DND-41 (cell line): Measurements from ENCODE around the gene HRH1.

Experiments used
- ATAC-seq: fragments of 200-7000 bp; cut with Tn5 transposase; 3 replicates; pipeline ENCODE4 v1.9.1; 2021; ENCODE audit warnings: low read depth; ENCODE audit not compliant: insufficient read depth
- DNase-seq: peaks from one replicate; pipeline ENCODE4 v3.0.0-alpha.2; 2020
- H2AFZ ChIP-seq: 2 replicates; pipeline ENCODE4 v1.6.0; 2012; ENCODE audit warnings: low read depth, low read length
- H3K27ac ChIP-seq: 2 replicates; pipeline ENCODE4 v1.5.1; 2012; ENCODE audit warnings: low read length, inconsistent platforms
- H3K27me3 ChIP-seq: fragments of 200-600 bp; sonication (generic); 2 replicates; pipeline ENCODE4 v1.6.0; 2012; ENCODE audit warnings: low read length, mild to moderate bottlenecking, inconsistent platforms; ENCODE audit not compliant: insufficient read depth, poor library complexity
- H3K36me3 ChIP-seq: 2 replicates; pipeline ENCODE4 v1.5.1; 2012; ENCODE audit warnings: low read length, inconsistent platforms; ENCODE audit not compliant: insufficient read depth
- H3K4me1 ChIP-seq: 2 replicates; pipeline ENCODE4 v1.5.1; 2012; ENCODE audit warnings: mild to moderate bottlenecking, low read length; ENCODE audit not compliant: insufficient read depth
- H3K4me2 ChIP-seq: 2 replicates; pipeline ENCODE4 v1.6.0; 2012; ENCODE audit warnings: mild to moderate bottlenecking, moderate library complexity, low read length, inconsistent platforms; ENCODE audit not compliant: insufficient read depth
- H3K4me3 ChIP-seq, 2 experiments: fragments of 200-600 bp in 1 of 2; shearing (Covaris generic) in 1 of 2; 2 replicates each; pipeline ENCODE4 v1.5.1; 2012 to 2016; ENCODE audit warnings: inconsistent platforms in 2 of 2, low read length in 2 of 2, mild to moderate bottlenecking in 2 of 2, low read depth in 1 of 2, moderate library complexity in 1 of 2
- H3K79me2 ChIP-seq: 2 replicates; pipeline ENCODE4 v1.6.0; 2012; ENCODE audit warnings: low read length, inconsistent platforms; ENCODE audit not compliant: insufficient read depth
- H3K9ac ChIP-seq: 2 replicates; pipeline ENCODE4 v1.6.0; 2012; ENCODE audit warnings: low read depth, mild to moderate bottlenecking, inconsistent platforms, low read length, moderate library complexity
- H3K9me3 ChIP-seq: 2 replicates; pipeline ENCODE4 v1.5.1; 2012; ENCODE audit warnings: low read length, moderate library complexity, mild to moderate bottlenecking, inconsistent platforms; ENCODE audit not compliant: insufficient read depth, severe bottlenecking
- H4K20me1 ChIP-seq: 2 replicates; pipeline ENCODE4 v1.6.0; 2012; ENCODE audit warnings: low read length; ENCODE audit not compliant: insufficient read depth
- EZH2 ChIP-seq: IDR thresholded peaks from 3 replicates; pipeline ENCODE4 v1.6.1; 2012; ENCODE audit warnings: borderline replicate concordance, low read depth, mild to moderate bottlenecking, moderate library complexity, low read length, inconsistent platforms; ENCODE audit not compliant: severe bottlenecking
- TF ChIP-seq, protein P1 (sequence below): IDR thresholded peaks from 2 replicates; pipeline ENCODE4 v1.5.1; 2012; ENCODE audit warnings: borderline replicate concordance, low read length, moderate library complexity, mild to moderate bottlenecking; ENCODE audit not compliant: poor library complexity, severe bottlenecking; ENCODE audit errors: extremely low read depth

The HRH1 gene

DNA sequence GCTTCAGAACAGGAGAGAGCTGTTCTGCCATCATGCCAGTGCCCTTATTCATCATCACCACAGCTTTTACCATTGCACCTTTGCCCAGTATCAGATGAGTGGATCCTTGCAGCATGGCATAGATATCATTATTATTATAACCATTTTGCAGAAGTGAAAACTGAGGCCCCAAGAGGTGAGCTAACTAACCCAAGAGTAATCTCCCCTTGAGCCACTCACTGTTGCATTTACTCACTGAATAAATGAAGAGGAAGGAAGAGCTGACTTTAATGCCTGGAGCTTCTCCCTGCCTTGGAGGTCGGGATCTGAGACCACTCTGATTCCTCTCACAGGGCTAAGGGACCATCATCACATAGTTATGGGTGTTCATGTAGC, 32.0 kb downstream of the HRH1 start:
- TF ChIP-seq EZH2 = no peak
- TF ChIP-seq, protein P1, sequence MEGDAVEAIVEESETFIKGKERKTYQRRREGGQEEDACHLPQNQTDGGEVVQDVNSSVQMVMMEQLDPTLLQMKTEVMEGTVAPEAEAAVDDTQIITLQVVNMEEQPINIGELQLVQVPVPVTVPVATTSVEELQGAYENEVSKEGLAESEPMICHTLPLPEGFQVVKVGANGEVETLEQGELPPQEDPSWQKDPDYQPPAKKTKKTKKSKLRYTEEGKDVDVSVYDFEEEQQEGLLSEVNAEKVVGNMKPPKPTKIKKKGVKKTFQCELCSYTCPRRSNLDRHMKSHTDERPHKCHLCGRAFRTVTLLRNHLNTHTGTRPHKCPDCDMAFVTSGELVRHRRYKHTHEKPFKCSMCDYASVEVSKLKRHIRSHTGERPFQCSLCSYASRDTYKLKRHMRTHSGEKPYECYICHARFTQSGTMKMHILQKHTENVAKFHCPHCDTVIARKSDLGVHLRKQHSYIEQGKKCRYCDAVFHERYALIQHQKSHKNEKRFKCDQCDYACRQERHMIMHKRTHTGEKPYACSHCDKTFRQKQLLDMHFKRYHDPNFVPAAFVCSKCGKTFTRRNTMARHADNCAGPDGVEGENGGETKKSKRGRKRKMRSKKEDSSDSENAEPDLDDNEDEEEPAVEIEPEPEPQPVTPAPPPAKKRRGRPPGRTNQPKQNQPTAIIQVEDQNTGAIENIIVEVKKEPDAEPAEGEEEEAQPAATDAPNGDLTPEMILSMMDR = no peak
- no peak for ATAC-seq
- H4K20me1 ChIP-seq = no peaks in the 10 kb centered on the region
- H3K79me2 ChIP-seq = no peaks in the 10 kb centered on the region
- H3K27ac ChIP-seq = no peak overlapping the region
- H3K9ac ChIP-seq = no peak overlapping the region
- H2AFZ ChIP-seq = no peak overlapping the region
- H3K27me3 ChIP-seq = peaks cover 17% of the 10 kb centered on the region
- H3K4me2 ChIP-seq = no peak overlapping the region
- H3K9me3 ChIP-seq = no peaks in the 10 kb centered on the region
- no peaks in the 10 kb centered on the region for H3K36me3 ChIP-seq
- H3K4me3 ChIP-seq = no peak overlapping the region
- H3K4me1 ChIP-seq = no peaks in the 10 kb centered on the region
- DNase-seq = no peak

DNA sequence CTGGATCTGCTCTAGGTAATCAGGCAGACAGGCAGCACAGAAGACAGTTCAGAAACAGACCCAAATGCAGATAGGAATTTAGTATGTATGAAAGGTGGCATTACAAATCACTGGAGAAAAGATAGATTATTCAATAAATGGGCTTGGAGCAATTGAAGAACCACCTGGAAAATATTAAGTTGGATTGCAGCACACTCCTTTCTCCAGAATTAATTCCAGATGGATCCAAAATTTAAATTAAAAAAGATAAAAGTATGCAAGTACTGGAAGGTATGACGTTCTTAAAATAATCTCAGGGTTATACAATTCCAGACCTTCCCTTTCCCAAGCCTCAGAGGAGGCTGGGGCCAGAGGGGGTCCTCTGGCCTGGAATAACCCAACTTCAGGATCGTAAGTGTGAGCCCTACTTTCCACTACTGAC, 32.5 kb downstream of the HRH1 start:
- Histone ChIP-seq H3K27ac (no peak overlapping the region), H3K27me3 (peaks cover 18% of the 10 kb centered on the region), H3K9me3 (no peaks in the 10 kb centered on the region), H3K4me3 (no peak overlapping the region), H3K4me2 (no peak overlapping the region), H4K20me1 (no peaks in the 10 kb centered on the region), H2AFZ (no peak overlapping the region), H3K79me2 (no peaks in the 10 kb centered on the region), H3K36me3 (no peaks in the 10 kb centered on the region), H3K4me1 (no peaks in the 10 kb centered on the region), H3K9ac (no peak overlapping the region)
- no peak for ATAC-seq
- TF ChIP-seq, protein P1 = no peak
- no peak for TF ChIP-seq EZH2
- no peak for DNase-seq

DNA sequence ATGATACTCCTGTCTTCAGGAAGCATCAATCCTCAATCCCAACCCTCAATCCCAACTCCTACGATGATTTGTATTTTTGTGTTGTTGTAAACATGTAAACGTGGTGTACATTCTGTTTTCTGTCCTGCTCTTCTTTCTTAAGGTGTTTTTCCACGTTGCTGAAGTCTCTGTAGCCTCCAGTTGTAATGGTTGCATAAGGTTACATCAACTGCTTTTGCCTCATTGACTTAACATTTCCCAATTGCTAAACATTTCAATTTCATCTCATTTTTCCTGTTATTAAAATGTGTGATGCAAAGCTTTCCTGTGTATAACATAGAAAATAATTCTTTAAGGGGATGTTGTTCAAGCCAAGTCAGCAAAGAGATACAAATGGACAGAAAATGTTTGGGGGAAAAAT, 33.4 kb downstream of the HRH1 start:
- ATAC-seq (no peak), DNase-seq (no peak)
- peaks cover 23% of the 10 kb centered on the region for H3K27me3 ChIP-seq
- H3K9me3 ChIP-seq = no peaks in the 10 kb centered on the region
- no peaks in the 10 kb centered on the region for H3K79me2 ChIP-seq
- no peaks in the 10 kb centered on the region for H4K20me1 ChIP-seq
- H3K27ac ChIP-seq = no peak overlapping the region
- no peak overlapping the region for H3K4me3 ChIP-seq
- H3K36me3 ChIP-seq = no peaks in the 10 kb centered on the region
- no peak overlapping the region for H3K4me2 ChIP-seq
- H3K9ac ChIP-seq = no peak overlapping the region
- no peaks in the 10 kb centered on the region for H3K4me1 ChIP-seq
- no peak overlapping the region for H2AFZ ChIP-seq
- TF ChIP-seq EZH2 = no peak
- TF ChIP-seq, protein P1 = no peak

DNA sequence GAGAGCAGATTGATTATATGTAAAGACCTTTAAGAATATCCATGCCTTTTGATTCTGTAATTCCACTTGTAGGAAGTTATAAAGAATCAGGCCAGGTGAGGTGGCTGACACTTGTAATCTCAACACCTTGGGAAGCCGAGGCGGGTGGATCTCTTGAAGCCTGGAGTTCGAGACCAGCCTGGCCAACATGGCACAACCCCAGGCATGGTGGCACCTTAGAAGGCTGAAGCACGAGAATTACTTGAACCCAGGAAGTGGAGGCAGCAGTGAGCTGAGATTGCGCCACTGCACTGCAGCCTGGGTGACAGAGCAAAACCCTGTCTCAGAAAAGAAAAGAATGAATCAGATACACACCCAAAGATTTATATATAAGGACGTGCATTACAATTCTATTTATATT, 33.9 kb downstream of the HRH1 start:
- Histone ChIP-seq H3K9me3 (no peaks in the 10 kb centered on the region), H3K9ac (no peak overlapping the region), H3K4me1 (no peaks in the 10 kb centered on the region), H3K36me3 (no peaks in the 10 kb centered on the region), H3K4me3 (no peak overlapping the region), H3K4me2 (no peak overlapping the region), H3K27me3 (peaks cover 23% of the 10 kb centered on the region), H2AFZ (no peak overlapping the region), H4K20me1 (no peaks in the 10 kb centered on the region), H3K27ac (no peak overlapping the region), H3K79me2 (no peaks in the 10 kb centered on the region)
- TF ChIP-seq, protein P1 = no peak
- TF ChIP-seq EZH2 = no peak
- ATAC-seq = no peak
- DNase-seq = no peak
